ENCODE measurements around the gene CTXND1.

CTXND1 gene

DNA sequence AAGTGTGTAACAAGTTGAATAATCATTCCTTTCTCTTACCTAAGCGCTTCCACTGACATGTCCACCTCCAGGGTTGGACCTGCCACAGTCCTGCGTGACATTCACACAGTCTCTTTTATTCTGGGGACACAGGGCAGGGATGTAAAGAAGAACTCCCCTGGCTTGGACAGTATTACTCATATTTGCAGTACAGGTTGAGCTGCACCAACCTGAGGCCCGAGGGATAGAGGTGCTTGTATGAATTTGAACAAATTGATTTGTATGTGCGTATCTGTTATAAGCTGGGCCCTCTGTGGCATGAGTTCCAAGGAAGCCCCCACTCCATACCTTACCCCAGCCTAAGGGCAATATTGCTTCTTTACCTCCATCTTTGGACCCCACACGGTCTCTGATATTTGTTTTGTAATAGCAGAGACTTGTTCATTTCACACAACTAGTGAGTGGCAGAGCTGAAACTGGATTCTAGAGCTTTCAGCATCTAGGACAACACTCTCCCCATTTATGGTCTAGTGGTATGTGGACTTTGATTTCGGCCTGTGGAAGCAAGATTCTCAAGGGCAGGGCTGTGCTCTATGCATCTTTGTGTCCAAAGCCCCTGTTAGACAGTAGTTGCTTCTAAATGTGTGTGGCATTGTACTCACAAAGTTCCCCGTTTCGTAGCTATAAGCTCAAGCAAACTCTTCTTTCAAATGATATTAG is 60.0 kb downstream of the CTXND1 start:
- H3K4me3 ChIP-seq (ENCODE audit: low read length): no peak overlapping the region
- no peak for DNase-seq (ENCODE audit: low read depth)
- TF ChIP-seq, protein P1, sequence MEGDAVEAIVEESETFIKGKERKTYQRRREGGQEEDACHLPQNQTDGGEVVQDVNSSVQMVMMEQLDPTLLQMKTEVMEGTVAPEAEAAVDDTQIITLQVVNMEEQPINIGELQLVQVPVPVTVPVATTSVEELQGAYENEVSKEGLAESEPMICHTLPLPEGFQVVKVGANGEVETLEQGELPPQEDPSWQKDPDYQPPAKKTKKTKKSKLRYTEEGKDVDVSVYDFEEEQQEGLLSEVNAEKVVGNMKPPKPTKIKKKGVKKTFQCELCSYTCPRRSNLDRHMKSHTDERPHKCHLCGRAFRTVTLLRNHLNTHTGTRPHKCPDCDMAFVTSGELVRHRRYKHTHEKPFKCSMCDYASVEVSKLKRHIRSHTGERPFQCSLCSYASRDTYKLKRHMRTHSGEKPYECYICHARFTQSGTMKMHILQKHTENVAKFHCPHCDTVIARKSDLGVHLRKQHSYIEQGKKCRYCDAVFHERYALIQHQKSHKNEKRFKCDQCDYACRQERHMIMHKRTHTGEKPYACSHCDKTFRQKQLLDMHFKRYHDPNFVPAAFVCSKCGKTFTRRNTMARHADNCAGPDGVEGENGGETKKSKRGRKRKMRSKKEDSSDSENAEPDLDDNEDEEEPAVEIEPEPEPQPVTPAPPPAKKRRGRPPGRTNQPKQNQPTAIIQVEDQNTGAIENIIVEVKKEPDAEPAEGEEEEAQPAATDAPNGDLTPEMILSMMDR (conservative IDR thresholded peaks at IDR 0.05; ENCODE audit: low read length): no peak

GRCh38 chr15:80191198-80191597 is 60.8 kb downstream of the CTXND1 start:
- no peak for DNase-seq (ENCODE audit: low read depth)
- TF ChIP-seq, protein P1 (conservative IDR thresholded peaks at IDR 0.05; ENCODE audit: low read length): no peak
- no peak overlapping the region for H3K4me3 ChIP-seq (ENCODE audit: low read length)

GRCh38 chr15:80188251-80188650 is 63.8 kb downstream of the CTXND1 start:
- H3K4me3 ChIP-seq (ENCODE audit: low read length): no peak overlapping the region
- no peak for DNase-seq (ENCODE audit: low read depth)
- TF ChIP-seq, protein P1 (conservative IDR thresholded peaks at IDR 0.05; ENCODE audit: low read length): no peak

GRCh38 chr15:80186597-80186996 is 65.4 kb downstream of the CTXND1 start:
- no peak for DNase-seq (ENCODE audit: low read depth)
- no peak overlapping the region for H3K4me3 ChIP-seq (ENCODE audit: low read length)
- TF ChIP-seq, protein P1 (conservative IDR thresholded peaks at IDR 0.05; ENCODE audit: low read length): no peak

GRCh38 chr15:80186066-80186465 is 65.9 kb downstream of the CTXND1 start:
- DNase-seq (ENCODE audit: low read depth): no peak
- no peak overlapping the region for H3K4me3 ChIP-seq (ENCODE audit: low read length)
- TF ChIP-seq, protein P1 (conservative IDR thresholded peaks at IDR 0.05; ENCODE audit: low read length): no peak

- no peak overlapping the region for H3K4me3 ChIP-seq (ENCODE audit: low read length)
- DNase-seq (ENCODE audit: low read depth): no peak
- TF ChIP-seq, protein P1 (conservative IDR thresholded peaks at IDR 0.05; ENCODE audit: low read length): no peak
Measured at GRCh38 chr15:80185152-80185551, 66.9 kb downstream of the CTXND1 start.

- TF ChIP-seq, protein P1 (conservative IDR thresholded peaks at IDR 0.05; ENCODE audit: low read length): no peak
- DNase-seq (ENCODE audit: low read depth): no peak
- H3K4me3 ChIP-seq (ENCODE audit: low read length): no peak overlapping the region
Measured at GRCh38 chr15:80184554-80184953, 67.5 kb downstream of the CTXND1 start.
